Measurements from ENCODE around the gene RAD9A.
"Not testable (repeated sequence)": the region's sequence is repeated elsewhere in the genome, so short reads cannot be mapped to it uniquely, and the experiment has no call there.

RAD9A gene

DNA sequence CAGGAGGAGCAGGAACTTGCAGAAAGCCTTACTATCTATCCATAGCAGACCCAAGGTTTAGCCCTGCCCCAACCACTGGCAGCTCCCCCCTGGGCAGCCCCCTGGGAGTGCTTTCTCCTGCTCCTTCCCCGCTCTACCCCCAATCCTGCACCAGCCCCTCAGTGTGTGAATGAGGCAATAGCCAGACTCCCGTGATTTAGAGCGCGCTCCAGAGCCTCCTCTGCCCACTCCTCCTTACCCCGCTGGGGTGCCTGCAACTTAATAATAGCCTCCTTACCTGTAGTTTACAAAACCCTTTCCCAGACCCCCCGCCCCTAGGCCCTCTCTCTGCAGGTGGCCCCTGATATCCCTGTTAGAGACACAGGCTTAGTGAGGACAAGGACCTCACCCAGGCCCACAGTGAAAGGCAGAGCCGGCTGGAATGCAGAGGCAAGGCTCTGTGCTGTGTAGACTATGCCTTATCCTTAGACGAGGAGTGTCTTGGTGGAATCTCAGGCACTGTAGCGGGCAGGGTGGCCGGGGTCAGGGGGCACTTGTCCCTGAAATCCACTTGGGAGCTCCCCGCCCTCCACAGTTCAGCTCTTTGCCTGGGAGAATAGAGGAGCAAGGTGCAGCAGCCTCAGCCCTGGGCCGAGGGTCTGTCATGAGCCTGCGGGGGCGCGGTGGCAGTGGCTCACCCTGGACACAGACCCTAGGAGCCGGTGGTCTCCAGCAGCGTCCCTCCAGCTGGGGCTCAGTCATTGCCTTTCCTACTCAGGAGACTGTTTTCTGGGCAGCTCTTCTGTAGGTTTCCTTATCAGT lies 19.4 kb downstream of the RAD9A start:
- DNase-seq, result no peak

DNA sequence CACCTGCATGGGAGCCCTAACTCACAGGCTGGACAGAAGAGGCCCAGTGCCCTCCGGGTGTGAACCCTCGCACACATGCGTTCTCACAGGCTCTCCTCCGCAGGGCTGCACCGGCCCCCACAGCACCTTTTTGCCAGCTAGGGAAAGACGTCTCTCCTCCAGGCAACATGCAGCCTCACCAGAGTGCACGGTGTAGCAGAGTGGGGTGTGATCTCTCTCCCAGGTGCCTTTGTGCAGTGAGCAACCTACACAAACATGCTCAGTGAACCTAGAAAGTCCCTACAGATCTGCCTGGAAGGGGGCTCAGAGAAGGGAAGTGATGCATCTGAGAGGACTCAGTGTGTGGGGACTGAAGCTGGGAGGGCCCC lies 20.0 kb downstream of the RAD9A start:
- DNase-seq, result no peak

DNA sequence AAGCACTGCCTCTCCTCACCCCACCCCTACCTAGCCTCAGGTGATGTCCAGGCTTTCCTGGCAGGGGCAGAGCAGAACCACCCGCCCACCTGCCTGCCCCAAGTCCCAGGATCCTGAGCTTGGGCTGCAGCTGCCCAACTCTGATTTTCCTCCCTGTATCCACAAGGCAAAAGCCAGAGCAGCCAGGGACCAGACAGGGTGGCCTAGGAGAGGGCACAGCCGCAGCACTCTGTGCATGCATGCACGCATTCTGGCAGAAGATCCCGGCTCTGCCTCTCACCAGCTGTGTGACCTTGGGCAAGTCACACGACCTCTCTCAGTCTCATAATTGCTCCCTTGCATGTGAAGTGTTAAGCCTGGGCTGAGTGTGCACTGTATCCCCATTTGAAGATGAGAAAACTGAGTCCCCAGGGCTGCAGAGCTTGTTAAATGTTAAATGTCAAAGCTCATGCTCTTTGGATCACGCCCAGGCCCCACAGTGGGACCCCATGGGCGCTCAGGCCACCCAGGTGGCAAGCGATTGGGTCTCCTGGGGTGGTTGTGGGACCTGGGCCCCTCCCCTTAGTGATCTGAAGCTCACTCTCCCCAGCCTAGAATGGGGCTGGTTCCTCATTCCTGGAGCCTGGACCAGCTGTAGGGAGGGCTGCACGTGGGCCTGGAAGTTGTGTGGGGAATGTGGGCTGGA lies 20.9 kb downstream of the RAD9A start:
- DNase-seq, result no peak

DNA sequence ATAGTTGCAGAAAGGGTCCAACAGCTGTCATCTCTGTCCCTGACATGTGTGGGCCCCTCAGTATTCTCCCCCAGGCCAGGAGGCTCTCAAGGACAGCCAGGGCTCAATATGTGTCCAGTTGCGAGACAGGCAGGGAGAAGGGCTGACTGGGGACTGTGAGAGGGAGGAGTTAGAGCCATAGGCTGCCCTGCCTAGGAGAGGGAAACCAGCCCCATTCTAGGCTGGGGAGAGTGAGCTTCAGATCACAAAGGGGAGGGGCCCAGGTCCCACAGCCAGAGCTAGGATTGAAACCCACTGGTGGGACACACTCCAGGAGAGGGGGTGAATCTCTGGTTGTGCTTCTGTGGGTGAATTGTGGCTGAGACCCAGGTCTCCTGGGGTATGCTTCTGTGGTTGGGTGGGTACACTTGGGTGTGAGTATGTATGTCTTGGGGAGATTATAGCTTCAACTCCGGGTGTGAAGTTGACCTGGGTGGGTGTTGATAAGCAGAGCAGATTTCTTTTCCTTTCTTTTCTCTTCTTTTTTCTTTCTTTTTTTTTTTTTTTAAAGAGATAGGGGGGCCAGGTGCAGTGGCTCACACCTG lies 21.6 kb downstream of the RAD9A start:
- no peak for DNase-seq

DNA sequence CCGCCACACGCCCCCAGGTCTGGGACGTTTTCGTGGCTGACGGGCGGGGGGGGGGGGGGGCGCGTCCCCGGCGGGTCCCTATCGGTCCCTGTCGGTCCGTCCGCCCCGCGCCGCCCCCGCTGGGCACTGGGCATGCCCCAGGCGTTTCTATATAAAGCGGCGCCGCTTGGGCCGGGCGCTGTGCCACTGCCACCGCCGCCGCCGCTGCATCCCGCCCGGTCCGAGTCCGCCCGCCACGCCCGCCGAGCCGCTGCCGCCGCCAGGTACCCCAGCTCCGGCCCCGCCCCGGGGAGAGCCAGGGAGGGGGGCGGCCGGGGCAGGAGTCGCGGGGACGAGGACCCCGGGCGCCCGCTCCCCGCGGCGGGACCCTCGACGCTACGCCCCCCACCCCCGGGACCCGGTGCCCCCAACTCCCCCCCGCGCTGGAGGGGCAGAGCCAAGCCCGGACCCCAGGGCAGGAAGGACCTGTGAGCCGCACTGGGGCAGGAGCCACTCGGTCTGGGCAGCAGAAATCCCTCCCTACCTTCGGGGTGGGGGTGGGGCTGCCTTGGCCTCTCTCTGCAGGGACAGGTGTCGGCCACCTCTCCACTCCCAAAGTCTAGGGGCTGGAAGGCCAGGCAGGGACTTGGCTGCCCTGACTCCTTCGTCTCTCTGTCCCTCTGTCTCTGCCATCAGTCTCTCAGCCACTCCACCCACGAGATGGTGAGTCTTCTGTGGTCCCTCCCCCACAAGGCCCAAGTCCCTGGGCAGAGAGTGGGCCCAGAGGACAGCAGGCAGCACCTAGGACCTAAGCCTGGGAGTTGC lies 23.9 kb downstream of the RAD9A start, which contains the start of gene CARNS1:
TSS of gene CARNS1 (plus strand) at position 178 of the 804 bp plus-strand sequence. CDS start at position 700, 522 bp downstream.
- no peak for DNase-seq

DNA sequence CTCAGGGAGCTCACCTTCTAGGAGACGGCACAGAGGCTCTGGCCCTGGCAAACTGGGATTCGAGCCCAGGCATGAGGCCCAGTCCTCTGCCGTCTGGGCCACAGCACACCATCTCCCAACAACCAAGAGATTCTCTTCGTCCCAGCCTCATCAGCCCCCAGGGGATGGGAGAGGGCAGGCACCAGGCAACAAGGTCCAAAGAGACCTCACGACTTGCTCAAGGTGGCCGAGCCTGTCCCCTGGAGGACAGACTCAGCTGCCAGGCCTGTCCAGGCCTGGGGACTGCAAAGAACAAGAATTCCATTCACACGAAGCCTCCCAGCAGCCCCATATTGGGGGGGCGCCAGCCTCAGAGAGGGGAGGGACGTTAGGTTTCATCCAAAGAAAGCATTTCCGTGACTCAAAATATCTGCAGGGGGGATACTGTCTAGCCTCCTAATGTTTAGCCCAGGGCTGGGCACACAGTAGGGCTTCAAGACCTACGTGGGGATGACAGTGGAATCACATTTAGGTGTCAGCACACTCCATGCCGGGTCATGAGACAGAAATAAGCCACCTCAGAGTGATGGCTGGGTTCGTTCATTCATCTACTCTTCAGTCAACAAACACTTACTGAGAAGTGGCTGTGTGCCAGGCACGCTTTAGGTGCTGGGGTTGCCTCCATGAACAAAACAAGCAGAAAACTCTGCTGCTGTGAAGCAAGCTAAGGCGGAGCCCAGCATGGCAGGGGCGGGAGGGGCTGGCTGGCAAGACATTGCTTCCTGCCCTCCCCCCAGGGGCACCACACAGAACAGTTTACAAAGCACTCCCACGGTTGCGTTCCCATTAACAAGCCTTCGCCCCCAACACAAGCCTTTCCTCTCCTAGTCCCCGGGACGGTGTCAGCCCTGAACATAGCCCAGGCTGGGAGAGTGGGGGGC lies 24.9 kb downstream of the RAD9A start:
- DNase-seq, result peak; percentile 89

DNA sequence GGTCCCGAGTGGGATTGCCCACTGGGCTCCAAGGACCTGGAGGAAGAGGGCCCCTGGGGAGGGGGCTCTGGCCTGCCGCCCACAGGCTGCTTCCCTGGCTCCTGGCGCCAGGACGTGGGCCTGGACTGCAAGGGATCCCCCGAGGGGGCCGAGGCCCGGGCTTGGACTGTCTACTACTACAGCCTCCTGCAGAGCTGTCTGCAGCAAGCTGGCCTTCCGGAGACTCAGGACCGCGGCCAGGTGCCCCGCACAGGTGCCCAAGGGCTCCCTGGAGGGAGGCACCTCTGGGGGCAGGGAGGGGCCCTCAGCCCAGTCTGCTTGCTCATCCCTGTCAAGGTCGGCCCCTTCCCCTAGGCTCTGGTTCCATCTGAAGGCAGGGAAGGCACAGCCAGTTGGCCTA lies 25.6 kb downstream of the RAD9A start:
- DNase-seq, result no peak

DNA sequence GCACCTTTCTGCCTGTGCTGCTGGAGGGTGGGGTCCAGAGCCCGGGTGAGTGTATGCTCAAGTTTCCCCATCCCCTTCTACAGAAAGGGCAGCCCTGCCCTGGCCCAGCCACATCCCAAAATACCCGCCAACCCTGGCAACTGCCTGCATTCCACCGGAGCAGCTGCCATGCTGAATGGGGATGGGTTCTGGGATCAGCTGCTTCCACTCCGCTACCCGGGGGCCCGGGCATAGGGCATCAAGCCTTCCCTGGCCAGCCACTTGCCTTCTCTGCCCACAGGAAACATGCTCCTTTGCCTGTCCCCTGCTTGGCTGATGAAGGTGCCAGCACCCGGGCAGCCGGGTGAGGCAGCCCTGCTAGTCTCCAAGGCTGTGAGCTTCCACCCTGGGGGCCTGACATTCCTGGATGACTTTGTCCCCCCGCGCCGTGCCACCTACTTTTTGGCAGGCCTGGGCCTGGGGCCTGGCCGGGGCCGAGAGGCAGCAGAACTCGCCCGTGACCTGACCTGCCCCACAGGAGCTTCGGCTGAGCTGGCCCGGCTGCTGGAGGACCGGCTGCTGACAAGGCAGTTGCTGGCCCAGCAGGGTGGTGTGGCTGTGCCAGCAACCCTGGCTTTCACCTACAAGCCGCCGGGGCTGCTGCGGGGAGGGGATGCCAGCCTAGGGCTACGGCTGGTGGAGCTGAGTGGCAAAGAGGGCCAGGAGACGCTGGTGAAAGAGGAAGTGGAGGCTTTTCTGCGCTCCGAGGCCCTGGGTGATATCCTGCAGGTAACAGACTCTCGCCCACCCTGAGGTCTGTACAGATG lies 26.9 kb downstream of the RAD9A start:
- DNase-seq, result no peak

DNA sequence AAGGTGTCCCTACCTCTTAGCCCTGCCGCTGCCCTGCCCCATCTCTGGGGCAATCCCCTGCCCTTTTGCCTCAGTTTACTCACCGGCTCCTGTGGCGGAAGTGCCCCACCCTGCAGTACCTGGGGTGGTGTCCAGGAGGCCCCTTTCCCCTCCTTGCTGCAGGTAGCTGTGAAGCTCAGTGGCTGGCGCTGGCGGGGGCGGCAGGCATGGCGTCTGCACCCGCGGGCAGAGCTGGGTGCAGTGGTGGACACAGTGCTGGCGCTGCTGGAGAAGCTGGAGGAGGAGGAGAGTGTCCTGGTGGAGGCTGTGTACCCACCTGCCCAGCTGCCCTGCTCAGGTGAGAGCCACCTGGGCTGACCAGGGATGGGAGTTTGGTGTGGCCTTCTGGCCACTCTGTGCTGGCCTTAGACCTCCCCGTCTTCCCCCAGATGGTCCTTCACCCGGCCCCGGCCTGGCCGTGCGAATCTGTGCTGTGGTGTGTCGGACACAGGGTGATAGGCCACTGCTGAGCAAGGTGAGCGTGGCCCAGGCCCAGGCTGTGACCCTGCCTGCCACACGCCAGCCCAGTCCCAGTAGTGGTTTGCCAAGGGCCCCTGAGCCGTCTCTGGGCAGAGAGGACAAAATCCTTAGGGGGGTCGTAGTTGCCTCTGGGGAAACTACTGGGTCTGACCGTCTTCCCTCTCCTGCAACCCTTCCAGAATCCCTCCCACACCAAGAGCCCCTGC lies 27.7 kb downstream of the RAD9A start:
- no peak for DNase-seq

DNA sequence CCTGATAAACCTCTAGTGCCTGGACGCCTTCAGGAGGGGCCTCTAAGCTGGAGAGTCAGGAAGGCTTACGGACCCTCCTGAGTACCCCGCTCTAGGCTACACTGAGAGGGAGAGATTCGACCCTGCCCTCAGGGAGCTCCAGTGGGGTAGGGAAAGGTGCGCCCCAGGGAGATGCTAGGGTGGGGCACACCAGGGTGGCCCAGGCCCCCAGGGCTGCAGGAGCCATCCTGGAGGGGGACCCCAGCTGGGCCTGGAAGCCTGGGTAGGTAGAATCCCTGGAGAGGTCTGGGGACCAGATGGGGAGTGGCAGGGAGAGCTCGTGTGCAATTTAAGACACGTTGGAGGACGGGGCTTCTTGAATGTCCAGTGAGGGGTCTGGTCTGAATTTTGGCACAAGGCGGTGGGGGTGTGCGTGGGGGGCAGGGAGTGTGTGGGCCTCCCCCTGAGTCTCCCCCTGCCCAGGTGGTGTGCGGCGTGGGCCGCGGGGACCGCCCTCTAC lies 28.4 kb downstream of the RAD9A start:
- no peak for DNase-seq

DNA sequence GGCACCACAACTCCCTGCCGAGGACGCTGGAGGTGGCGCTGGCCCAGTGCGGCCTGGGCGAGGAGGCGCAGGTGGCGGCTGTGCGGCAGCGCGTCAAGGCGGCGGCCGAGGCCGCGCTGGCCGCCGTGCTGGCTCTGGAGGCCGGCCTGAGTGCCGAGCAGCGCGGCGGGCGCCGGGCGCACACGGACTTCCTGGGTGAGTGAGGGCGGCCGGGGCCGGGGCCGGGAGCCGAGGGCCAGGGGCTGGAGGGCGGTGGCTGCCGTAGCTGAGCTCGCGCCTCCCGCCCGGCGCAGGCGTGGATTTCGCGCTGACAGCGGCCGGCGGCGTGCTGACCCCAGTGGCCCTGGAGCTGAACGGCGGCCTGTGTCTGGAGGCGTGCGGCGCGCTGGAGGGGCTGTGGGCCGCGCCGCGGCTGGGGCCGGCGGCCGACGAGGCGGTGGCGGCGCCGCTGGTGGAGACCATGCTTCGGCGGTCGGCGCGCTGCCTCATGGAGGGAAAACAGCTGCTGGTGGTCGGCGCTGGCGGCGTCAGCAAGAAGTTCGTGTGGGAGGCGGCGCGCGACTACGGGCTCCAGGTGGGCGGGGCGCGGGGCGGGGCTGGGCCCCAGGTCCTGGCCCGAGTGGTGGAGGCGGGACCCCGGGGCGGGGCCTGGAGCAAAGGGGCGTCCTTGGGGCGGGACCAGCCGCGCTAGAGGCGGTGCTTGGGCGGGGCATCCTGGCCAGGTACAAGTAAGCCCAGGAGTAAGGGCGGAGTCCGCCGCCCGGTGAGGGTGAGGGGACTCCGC lies 29.1 kb downstream of the RAD9A start:
- DNase-seq, result peak; percentile 91

DNA sequence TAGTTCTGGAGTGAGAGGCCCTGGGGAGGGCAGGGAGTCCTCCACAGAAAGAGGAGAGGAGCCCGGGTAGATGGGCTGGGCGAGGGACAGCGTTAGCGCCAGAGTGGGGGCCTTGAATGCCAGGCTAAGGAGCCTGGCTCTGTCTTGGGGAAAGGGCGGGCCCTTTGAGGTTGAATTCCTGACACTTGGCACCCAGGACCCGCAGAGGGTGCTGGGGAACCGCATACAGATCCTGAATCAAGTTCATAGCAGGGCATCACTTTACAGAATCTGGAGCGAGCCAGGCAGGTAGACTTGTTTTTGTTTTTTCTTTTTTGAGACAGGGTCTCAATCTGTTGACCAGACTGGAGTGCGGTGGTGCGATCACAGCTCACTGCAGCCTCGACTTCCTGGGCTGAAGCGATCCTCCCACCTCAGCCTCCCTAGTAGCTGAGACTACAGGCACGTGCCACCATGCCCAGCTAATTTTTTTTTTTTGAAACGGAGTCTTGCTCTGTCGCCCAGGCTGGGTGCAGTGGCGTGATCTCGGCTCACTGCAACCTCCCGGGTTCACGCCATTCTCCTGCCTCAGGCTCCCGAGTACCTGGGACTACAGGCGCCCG lies 29.7 kb downstream of the RAD9A start:
- no peak for DNase-seq

DNA sequence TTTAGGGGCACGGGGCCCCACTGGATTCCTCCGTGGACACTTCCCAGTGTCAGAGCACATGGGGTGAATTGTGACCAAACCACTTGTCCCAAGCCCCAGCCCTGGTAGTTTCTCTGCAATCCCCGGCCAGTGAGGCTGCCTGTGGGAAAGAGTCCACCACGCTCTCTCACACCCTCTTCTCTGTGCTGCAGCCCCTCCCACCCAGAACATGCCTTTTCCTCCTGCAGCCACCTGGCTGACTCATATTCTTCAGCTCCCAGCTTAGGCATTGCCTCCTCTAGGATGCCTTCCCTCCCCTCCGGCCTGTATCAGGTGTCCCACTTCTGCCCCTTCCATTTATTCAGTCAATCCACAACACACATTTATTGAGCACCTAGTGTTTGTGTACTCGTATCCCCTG lies 31.1 kb downstream of the RAD9A start:
- DNase-seq, result no peak

DNA sequence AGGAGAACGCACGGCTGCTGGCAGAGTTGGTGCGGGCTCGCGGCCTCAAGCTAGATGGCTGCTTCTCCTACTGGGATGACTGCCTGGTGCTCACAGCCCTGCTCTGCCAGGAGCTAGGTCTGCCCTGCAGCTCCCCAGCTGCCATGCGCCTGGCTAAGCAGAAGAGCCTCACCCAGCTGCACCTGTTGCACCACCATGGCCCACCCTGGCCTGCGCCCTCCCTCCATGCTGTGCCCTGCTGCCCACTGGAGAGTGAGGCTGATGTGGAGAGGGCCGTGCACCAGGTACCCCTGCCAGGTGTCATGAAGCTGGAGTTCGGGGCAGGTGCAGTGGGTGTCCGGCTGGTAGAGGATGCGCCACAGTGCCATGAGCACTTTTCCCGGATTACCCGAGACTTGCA lies 31.7 kb downstream of the RAD9A start:
- no peak for DNase-seq

DNA sequence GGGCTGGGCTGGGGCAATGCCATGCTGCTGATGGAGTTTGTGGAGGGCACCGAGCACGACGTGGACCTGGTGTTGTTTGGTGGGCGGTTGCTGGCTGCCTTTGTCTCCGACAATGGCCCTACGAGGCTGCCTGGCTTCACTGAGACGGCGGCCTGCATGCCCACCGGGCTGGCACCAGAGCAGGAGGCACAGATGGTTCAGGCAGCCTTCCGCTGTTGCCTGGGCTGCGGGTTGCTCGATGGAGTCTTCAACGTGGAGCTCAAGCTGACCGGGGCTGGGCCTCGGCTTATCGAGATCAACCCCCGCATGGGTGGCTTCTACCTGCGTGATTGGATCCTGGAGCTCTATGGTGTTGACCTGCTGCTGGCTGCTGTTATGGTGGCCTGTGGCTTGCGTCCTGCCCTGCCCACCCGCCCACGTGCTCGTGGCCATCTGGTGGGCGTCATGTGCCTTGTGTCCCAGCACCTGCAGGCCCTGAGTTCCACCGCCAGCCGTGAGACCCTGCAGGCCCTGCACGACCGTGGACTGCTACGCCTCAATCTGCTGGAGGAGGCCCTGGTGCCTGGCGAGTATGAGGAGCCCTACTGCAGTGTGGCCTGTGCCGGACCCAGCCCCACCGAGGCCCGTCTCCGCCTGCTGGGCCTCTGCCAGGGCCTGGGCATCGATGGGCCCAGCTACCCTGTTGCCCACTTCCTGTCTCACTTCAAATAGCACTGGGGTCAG lies 32.3 kb downstream of the RAD9A start:
- no peak for DNase-seq

DNA sequence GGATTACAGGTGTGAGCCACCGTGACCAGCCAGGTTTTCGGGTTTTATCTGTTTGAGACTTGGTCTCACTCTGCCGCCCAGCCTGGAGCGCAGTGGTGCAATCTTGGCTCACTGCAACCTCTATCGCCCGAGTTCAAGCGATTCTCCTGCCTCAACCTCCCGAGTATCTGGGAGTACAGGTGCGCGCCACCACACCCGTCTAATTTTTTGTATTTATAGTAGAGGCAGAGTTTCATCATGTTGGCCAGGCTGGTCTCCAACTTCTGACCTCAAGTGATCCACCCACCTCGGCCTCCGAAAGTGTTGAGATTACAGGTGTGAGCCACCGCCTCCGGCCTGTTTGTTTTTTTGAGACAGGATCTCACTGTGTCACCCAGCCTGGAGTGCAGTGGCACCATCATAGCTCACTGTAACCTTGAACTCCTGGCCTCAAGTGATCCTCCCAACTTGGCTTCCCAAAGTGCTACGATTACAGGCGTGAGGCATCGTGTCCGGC lies 35.6 kb downstream of the RAD9A start:
- DNase-seq, result not testable (repeated sequence)

DNA sequence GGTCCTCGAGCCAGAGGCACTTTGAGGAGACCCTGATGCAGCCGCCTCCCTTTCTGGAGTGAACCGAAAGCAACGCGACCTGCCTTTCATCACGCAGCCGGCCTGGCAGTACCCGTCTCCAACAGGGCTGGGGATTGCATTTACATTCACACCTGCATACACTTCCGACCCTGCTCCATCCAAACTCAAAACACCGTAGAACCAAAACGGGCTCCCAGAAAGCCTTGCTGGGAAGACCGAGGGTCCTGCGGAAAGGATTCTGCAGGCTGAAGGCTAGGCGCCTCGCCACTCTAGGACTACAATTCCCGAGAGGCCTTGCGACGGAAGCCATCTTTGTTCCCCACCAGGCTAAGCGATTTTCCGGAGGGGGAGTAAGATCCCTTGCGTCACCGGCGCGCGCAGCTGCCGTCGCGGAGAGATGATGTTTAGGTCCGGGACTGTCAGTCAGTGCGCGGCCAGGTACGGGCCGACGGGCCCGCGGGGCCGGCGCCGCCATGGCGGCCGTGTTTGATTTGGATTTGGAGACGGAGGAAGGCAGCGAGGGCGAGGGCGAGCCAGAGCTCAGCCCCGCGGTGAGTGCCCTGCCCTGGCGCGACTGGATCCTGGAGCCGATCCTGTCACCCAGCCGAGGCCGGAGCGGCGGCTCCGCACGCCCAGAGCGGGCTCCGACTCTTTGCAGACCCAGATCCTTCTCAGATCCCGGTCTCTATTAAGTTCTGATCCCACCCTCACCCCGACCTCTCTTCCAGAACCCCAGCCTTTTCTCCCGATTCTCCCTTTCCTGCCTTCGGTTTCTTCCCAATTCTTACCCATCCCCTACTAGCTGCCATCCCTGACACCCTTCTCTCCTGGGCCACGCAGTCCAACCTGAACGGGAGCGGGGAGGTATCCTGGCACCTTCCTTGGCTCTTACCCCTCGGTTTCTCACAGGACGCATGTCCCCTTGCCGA lies 36.5 kb downstream of the RAD9A start, which contains the start of gene RPS6KB2:
TSS of gene RPS6KB2 (plus strand) at position 443 of the 950 bp plus-strand sequence. CDS start at position 495, 52 bp downstream.
- DNase-seq, result peak; percentile 96
